ENCODE data around the gene ST6GAL1.

DNA sequence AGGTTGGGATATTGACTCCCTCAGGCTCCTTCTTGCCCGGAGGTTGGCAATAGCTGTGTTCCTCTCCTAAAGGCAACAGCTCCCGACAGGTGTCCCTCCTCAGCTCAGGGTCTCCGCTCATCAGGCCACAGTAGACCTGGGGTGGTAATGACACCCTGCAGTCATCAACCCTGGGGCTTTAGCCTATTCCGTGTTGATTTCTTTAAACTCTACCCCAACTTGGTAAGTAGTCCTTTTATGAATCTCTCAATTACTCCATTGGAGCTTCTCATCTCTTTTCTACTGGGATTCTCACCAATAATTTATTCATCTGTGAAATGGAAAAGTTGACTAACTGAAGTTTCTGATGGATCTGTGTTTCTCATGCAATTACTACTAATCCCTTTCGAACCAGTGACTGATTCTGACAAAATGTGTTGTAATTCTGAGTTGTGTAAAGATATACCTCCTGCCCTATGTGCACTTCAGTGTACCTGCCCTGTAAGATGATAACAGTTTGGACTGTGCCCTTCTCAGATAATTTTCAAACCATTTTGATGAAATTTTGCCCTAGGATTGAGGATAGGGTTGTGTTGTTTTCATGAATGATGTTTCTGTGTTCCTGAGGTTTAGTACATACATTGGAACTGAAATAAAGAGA, 119.3 kb downstream of the ST6GAL1 start:
- no peak for TF ChIP-seq POLR2AphosphoS5 (IDR thresholded peaks at IDR 0.05)
- no peak for TF ChIP-seq POLR2A (IDR thresholded peaks at IDR 0.05)
- TF ChIP-seq, protein P1, sequence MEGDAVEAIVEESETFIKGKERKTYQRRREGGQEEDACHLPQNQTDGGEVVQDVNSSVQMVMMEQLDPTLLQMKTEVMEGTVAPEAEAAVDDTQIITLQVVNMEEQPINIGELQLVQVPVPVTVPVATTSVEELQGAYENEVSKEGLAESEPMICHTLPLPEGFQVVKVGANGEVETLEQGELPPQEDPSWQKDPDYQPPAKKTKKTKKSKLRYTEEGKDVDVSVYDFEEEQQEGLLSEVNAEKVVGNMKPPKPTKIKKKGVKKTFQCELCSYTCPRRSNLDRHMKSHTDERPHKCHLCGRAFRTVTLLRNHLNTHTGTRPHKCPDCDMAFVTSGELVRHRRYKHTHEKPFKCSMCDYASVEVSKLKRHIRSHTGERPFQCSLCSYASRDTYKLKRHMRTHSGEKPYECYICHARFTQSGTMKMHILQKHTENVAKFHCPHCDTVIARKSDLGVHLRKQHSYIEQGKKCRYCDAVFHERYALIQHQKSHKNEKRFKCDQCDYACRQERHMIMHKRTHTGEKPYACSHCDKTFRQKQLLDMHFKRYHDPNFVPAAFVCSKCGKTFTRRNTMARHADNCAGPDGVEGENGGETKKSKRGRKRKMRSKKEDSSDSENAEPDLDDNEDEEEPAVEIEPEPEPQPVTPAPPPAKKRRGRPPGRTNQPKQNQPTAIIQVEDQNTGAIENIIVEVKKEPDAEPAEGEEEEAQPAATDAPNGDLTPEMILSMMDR (IDR thresholded peaks at IDR 0.05), result no peak

Data from gastroesophageal sphincter (tissue), 3 donors.